H1 (cell line): ENCODE data around the gene HLA-F. TPM values are rescaled to one million over a fixed set of nuclear protein-coding genes. Genes with fewer than 3 reads are reported as not detected.

ENCODE experiments used
- CBX5 ChIP-seq: fragments of 300-800, 300-1000 bp; sonication (generic); IDR thresholded peaks from 2 replicates; pipeline ENCODE4 v1.7.1; 2016; ENCODE audit warnings: antibody characterized with exemption, low read length, low read depth
- POLR2A ChIP-seq, 2 experiments: IDR thresholded peaks; 1 replicate in 1 of 2; 2 replicates in 1 of 2; pipeline ENCODE4 v1.6.1; 2011; ENCODE audit warnings: low read depth in 2 of 2, low read length in 2 of 2, mild to moderate bottlenecking in 2 of 2; ENCODE audit errors: control extremely low read depth in 1 of 2
- polyA plus RNA-seq, 7 experiments: library from polyadenylated mRNA; depleted of rRNA in 3 of 7; stranded (reverse) in 5 of 7; unstranded in 2 of 7; fragments of >200 nt in 5 of 7; fragments of 200-250 nt in 2 of 7; gene quantifications; 1 replicate in 5 of 7; 2 replicates in 1 of 7; 4 replicates in 1 of 7; pipeline versions ENCODE4 v1.2.1 to v1.2.3, GENCODE V29; 2011 to 2013; ENCODE audit warnings: missing spikeins in 2 of 7, mixed read lengths in 2 of 7
- total RNA-seq: library from RNA; stranded (reverse); fragmentation: NEBNext Ultra II Directional; extraction: Animal tissue kit (Norgen Biotek cat#: 25700); gene quantifications from 2 replicates; pipeline ENCODE4 v1.2.1, GENCODE V29; 2021
- TF ChIP-seq, protein P1 (sequence below): fragments of 300-600 bp; sonication (generic); IDR thresholded peaks from 2 replicates; pipeline ENCODE4 v1.7.1; 2012; ENCODE audit warnings: low read length, moderate library complexity, mild to moderate bottlenecking, inconsistent platforms; ENCODE audit not compliant: insufficient replicate concordance

Gene HLA-F
- total and polyA plus RNA-seq, 2 of the 8 experiments (the other 6 are each of a cell fraction or from before 2014, with no cell fraction given) = 9.6 to 11.7 TPM

DNA sequence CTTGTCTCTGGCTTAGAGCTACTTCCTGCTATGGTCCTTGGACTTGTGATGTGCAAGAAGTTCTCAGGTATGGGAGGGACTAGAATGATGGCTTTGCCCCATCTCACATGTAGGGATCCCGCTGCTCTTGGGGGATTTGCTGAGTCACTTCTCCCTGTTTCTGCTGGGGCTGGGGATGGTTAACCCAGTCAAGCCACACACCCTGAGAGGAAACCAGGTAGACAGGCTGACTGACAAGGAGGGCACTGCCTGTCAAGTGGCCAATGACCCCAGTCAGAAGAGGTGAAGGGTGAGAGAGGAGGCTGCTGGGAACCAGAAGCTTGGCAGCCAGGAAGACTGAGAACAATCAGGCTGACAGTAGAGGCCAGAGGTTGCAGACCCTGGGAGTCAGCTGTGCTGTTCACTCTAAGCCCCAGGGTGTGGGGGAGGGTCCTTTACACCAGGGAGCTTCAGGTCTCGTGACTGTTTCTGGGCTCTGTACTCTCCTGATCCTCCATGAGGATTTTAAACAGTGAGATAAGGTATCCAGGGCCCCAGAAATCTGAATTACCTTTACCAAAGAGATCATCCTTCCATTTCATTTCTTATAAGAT is 34.6 kb downstream of the HLA-F start (continued):
- TF ChIP-seq, protein P1, sequence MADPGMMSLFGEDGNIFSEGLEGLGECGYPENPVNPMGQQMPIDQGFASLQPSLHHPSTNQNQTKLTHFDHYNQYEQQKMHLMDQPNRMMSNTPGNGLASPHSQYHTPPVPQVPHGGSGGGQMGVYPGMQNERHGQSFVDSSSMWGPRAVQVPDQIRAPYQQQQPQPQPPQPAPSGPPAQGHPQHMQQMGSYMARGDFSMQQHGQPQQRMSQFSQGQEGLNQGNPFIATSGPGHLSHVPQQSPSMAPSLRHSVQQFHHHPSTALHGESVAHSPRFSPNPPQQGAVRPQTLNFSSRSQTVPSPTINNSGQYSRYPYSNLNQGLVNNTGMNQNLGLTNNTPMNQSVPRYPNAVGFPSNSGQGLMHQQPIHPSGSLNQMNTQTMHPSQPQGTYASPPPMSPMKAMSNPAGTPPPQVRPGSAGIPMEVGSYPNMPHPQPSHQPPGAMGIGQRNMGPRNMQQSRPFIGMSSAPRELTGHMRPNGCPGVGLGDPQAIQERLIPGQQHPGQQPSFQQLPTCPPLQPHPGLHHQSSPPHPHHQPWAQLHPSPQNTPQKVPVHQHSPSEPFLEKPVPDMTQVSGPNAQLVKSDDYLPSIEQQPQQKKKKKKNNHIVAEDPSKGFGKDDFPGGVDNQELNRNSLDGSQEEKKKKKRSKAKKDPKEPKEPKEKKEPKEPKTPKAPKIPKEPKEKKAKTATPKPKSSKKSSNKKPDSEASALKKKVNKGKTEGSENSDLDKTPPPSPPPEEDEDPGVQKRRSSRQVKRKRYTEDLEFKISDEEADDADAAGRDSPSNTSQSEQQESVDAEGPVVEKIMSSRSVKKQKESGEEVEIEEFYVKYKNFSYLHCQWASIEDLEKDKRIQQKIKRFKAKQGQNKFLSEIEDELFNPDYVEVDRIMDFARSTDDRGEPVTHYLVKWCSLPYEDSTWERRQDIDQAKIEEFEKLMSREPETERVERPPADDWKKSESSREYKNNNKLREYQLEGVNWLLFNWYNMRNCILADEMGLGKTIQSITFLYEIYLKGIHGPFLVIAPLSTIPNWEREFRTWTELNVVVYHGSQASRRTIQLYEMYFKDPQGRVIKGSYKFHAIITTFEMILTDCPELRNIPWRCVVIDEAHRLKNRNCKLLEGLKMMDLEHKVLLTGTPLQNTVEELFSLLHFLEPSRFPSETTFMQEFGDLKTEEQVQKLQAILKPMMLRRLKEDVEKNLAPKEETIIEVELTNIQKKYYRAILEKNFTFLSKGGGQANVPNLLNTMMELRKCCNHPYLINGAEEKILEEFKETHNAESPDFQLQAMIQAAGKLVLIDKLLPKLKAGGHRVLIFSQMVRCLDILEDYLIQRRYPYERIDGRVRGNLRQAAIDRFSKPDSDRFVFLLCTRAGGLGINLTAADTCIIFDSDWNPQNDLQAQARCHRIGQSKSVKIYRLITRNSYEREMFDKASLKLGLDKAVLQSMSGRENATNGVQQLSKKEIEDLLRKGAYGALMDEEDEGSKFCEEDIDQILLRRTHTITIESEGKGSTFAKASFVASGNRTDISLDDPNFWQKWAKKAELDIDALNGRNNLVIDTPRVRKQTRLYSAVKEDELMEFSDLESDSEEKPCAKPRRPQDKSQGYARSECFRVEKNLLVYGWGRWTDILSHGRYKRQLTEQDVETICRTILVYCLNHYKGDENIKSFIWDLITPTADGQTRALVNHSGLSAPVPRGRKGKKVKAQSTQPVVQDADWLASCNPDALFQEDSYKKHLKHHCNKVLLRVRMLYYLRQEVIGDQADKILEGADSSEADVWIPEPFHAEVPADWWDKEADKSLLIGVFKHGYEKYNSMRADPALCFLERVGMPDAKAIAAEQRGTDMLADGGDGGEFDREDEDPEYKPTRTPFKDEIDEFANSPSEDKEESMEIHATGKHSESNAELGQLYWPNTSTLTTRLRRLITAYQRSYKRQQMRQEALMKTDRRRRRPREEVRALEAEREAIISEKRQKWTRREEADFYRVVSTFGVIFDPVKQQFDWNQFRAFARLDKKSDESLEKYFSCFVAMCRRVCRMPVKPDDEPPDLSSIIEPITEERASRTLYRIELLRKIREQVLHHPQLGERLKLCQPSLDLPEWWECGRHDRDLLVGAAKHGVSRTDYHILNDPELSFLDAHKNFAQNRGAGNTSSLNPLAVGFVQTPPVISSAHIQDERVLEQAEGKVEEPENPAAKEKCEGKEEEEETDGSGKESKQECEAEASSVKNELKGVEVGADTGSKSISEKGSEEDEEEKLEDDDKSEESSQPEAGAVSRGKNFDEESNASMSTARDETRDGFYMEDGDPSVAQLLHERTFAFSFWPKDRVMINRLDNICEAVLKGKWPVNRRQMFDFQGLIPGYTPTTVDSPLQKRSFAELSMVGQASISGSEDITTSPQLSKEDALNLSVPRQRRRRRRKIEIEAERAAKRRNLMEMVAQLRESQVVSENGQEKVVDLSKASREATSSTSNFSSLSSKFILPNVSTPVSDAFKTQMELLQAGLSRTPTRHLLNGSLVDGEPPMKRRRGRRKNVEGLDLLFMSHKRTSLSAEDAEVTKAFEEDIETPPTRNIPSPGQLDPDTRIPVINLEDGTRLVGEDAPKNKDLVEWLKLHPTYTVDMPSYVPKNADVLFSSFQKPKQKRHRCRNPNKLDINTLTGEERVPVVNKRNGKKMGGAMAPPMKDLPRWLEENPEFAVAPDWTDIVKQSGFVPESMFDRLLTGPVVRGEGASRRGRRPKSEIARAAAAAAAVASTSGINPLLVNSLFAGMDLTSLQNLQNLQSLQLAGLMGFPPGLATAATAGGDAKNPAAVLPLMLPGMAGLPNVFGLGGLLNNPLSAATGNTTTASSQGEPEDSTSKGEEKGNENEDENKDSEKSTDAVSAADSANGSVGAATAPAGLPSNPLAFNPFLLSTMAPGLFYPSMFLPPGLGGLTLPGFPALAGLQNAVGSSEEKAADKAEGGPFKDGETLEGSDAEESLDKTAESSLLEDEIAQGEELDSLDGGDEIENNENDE = no peak
- no peak for TF ChIP-seq CBX5
- no peak for TF ChIP-seq POLR2A (IDR thresholded peaks at IDR 0.05; ENCODE audit: control extremely low read depth in 1 of 2, low read depth in 2 of 2, low read length in 2 of 2)
